Stimulated activated CD8-positive, alpha-beta memory T cell treated with anti-CD3 and anti-CD28 coated beads, Interleukin-15, amount 100 ng/mL, for 24 hours (primary cell): ENCODE measurements around the gene CREG2.
"Not testable (repeated sequence)": the region's sequence is repeated elsewhere in the genome, so short reads cannot be mapped to it uniquely, and the experiment has no call there.

Experiments
- DNase-seq: peaks from one replicate; pipeline ENCODE4 v3.0.0-alpha.2; 2020; ENCODE audit warnings: low read depth

The CREG2 gene

GRCh38 chr2:101342625-101343008 lies 44.7 kb downstream of the CREG2 start:
- no peak for DNase-seq

GRCh38 chr2:101341901-101342624 lies 45.2 kb downstream of the CREG2 start:
- DNase-seq, result peak; percentile 64

GRCh38 chr2:101341421-101341820 lies 45.9 kb downstream of the CREG2 start:
- DNase-seq, result no peak

GRCh38 chr2:101340141-101340551 lies 47.2 kb downstream of the CREG2 start:
- no peak for DNase-seq

- no peak for DNase-seq
Measured at GRCh38 chr2:101339266-101339880, 47.9 kb downstream of the CREG2 start.

GRCh38 chr2:101337877-101338276 lies 49.4 kb downstream of the CREG2 start:
- no peak for DNase-seq

GRCh38 chr2:101332885-101333766 lies 54.2 kb downstream of the CREG2 start:
- DNase-seq, result no peak

- DNase-seq, result no peak
Measured at GRCh38 chr2:101331202-101331601, 56.1 kb downstream of the CREG2 start.

GRCh38 chr2:101330253-101330933 lies 56.9 kb downstream of the CREG2 start:
- DNase-seq, result no peak

- DNase-seq, result no peak
Measured at GRCh38 chr2:101329026-101329425, 58.3 kb downstream of the CREG2 start.

- no peak for DNase-seq
Measured at GRCh38 chr2:101328474-101329007, 58.8 kb downstream of the CREG2 start.

GRCh38 chr2:101327863-101328394 lies 59.4 kb downstream of the CREG2 start:
- DNase-seq, result no peak

GRCh38 chr2:101325425-101325824 lies 61.9 kb downstream of the CREG2 start:
- no peak for DNase-seq

- not testable (repeated sequence) for DNase-seq
Measured at GRCh38 chr2:101316568-101316967, 70.7 kb downstream of the CREG2 start.

- no peak for DNase-seq
Measured at GRCh38 chr2:101311696-101312017, 75.6 kb downstream of the CREG2 start.

GRCh38 chr2:101310834-101311695 lies 76.2 kb downstream of the CREG2 start:
- no peak for DNase-seq

GRCh38 chr2:101310090-101310833 lies 77.0 kb downstream of the CREG2 start:
- no peak for DNase-seq

- DNase-seq, result peak; percentile 88
Measured at GRCh38 chr2:101308432-101309210, 78.7 kb downstream of the CREG2 start, which contains the start of gene RNF149. RNF149 (minus strand) TSS chr2:101308701; CDS start chr2:101308588, 113 bp downstream.

- no peak for DNase-seq
Measured at GRCh38 chr2:101307950-101308431, 79.3 kb downstream of the CREG2 start.
